ENCODE measurements around the gene G6PC1.
A peak's percentile ranks its signal among the peaks of the same experiment; 100 is the strongest.
"Not testable (repeated sequence)": the region's sequence is repeated elsewhere in the genome, so short reads cannot be mapped to it uniquely, and the experiment has no call there.

Gene G6PC1

DNA sequence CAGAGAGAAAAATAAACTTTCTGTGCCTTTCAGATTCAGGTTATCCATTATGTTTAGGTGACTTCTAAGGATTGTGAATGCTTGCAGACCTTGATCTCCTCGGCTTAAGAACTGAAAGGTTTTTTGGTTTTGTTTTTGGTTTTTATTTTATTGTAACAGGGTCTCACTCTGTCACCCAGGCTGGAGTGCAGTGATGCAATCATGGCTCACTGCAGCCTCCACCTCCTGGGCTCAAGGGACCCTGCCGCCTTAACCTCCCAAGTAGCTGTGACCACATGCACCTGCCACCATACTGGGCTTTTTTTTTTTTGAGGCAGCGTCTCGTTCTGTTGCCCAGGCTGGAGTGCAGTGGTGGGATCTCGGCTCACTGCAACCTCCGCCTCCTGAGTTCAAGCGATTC, 22.9 kb downstream of the G6PC1 start:
- peak overlapping the region in 2 of 21 experiments; percentile 28 to 81 for H3K27ac ChIP-seq
- H3K4me3 ChIP-seq = not testable (repeated sequence)

DNA sequence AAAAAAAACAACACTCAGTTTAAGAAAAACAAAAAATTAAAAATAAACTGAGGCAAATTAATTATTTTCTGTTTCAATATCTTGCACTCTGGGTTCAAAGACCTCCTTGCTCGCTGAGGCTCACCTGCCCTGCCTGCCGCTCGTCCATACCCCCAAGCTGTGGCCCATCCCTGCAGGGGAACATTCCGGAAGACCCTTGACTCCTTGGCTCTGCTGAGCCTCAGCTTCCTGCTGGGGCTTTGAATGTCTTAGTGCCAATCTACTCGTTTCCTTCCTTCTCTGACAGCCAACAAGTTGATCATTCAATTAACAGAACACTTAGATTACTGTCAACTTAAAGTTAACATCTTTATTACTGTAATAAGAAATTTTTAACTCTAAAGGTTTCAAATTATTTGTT, 24.3 kb downstream of the G6PC1 start:
- no peak overlapping the region for H3K4me3 ChIP-seq
- H3K27ac ChIP-seq = peak overlapping the region in 1 of 21 experiments; percentile 33

DNA sequence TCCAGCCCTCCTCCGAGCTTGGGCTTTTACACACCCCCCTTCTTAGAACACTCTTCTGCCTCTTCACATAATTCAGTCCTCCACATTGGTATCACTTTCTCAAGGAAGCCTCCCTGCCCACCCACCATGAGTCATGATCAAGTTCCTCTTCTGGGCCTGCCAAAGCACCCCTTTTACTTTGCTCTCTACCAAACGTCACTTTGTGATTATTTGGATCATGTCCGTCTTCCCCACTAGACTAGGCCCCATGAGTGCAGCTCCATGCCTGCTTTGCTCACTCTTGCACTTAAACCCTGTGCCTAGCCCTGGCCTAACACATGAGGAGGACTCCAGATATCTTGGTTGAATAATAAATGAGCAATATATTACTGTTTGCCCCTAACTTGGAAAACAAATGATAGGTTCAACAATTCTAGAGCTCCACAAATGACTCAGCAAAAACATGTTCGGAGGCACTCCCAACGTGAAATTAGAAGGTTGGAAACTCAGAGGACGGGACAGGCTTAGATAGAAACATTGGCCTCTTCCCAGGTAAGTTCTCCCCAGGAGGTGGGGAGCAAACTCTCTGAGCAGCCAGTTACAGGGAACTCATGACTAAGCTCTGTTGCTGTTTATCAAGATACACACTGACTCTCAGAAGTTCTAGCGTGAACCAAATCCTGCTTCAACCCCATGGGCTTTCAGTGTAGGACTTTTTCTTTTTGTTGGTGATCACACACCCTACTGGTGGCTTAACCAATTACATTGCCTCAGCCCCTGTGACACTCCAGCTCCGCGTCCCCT, 28.3 kb downstream of the G6PC1 start:
- Histone ChIP-seq H3K27ac (peak overlapping the region in 20 of 21 experiments; percentile 18 to 81 (median 67)), H3K4me3 (no peak overlapping the region)

DNA sequence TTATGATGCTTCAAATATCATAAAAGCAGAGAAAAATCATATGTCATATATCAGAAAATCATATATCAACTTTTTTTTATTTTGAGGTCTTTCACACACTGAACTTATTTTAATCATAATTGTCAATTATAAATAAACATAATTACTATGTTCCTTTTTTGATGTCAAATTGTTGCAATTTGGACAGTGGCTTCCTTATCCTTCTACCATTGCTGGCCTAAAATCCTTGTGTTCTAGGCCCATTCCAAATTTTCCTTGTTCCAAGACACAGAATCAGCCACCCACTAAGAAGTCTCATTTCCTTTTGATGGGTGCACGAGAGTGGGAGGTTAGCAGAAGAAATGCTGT, 28.9 kb downstream of the G6PC1 start:
- no peak overlapping the region for H3K4me3 ChIP-seq
- peak overlapping the region in 8 of 21 experiments; percentile 18 to 81 (median 66) for H3K27ac ChIP-seq

DNA sequence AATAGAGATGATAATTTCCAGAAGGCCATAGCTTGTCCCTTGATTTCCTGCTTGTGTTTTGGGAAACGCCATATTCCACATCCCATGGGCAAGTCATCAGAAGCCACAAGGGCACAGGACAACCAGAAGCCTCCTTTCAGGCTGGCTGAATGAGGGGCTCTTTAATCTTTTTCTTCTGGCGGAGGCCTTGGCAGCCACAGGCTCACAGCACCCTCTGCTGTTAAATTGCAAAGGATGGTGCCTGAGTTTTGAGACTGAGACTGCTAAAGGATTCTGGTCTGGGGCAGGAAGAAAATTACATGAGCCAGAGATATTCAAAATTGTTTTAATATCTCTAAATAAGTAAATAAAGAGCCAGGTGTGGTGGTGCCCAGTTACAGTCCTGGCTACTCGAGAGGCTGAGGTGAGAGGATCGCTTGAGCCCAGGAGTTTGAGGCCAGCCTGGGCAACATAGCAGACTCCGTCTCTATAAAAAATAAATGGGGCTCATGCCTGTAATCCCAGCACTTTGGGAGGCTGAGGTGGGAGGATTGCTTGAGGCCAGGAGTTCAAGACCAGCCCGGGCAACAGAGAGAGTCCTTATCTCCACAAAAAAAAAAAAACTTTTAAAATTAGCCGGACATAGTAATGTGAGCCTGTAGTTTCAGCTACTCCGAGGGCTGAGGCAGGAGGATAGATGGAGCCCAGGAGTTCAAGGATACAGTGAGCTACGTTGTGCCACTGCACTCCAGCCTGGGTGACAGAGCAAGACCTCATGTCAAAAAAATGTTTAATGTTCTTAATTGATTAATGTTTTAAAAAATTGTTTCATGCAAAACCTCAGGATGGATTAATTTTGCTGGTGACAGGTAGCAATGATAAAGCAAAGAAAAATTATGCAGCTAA, 37.4 kb downstream of the G6PC1 start:
- H3K27ac ChIP-seq = no peak overlapping the region
- no peak overlapping the region for H3K4me3 ChIP-seq

DNA sequence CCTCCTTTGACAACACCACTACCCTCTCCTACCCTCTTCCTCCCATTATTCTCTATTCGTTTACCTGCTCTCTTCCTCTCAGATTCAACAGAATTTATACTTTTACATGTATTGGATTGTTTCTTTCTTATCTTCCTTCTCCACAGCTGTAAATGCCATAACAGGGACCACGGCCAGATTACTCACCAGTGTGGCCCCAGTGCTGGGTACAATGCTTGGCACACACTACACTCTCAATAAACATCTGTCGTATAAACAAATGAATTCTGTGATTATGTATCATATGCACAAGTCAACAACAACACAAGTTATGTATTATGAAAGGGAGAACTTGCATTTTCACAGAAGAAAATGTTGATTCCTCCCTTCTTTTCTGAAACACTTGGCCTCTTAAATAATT, 43.6 kb downstream of the G6PC1 start:
- Histone ChIP-seq H3K27ac (no peak overlapping the region), H3K4me3 (no peak overlapping the region)

DNA sequence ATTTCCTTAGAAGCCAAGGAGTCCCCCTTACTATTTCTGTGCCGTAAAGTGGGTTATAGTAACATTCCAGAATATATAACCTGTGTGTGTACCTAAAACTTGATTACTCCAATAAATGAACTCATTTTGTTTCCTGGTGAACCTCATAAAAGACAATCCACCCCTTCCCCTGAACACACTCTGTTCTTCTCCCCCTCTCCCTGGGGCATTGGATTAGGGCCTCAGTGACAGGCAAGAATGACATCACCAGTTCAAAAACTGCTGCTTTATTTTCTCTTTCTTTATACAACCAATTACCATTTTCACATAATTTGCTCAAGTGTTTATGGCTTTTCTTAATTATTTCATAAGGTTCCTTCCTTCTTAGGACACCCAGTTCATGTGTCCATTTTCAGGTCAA, 46.2 kb downstream of the G6PC1 start:
- no peak overlapping the region for H3K27ac ChIP-seq
- no peak overlapping the region for H3K4me3 ChIP-seq

DNA sequence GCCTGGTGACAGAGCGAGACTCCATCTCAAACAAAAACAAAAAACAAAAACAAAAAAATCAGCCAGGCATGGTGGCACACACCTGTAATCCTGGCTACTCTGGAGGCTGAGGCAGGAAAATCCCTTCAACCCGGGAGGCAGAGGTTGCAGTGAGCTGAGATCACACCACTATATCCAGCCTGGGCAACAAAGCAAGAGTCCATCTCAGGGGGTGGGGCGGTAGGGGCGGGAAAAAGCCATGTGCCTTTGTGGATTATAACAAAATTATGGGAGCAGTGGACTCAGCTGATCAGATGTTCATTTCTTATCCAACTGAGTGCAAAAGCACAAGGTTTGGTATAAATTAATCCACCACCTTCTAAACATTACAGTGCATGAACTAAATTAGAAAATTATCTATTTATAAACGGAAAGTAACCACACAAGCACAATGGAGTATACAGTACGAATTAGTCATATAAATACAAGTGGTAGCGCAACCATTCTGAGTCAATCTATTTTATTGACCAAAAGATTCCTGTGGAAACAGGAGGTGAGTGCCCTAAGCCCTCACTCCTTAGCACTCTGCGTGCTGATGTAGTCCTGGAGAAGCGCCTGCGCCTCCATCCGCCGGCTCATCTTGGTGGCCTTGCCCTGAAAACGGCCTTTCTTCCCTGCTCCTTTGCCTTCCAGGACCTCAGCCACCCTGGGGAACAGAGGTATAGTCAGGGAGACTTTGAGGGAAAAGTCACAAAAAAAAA, 49.6 kb downstream of the G6PC1 start:
- no peak overlapping the region for H3K4me3 ChIP-seq
- H3K27ac ChIP-seq = no peak overlapping the region

Measured in skin epidermis (tissue), 12 donors.